ENCODE data around the gene SULT1C2. TPM values are rescaled to one million over a fixed set of nuclear protein-coding genes. Genes with fewer than 3 reads are reported as not detected.

Gene SULT1C2
- total RNA-seq, 1 experiment from 2014 or later = 1.6 TPM

DNA sequence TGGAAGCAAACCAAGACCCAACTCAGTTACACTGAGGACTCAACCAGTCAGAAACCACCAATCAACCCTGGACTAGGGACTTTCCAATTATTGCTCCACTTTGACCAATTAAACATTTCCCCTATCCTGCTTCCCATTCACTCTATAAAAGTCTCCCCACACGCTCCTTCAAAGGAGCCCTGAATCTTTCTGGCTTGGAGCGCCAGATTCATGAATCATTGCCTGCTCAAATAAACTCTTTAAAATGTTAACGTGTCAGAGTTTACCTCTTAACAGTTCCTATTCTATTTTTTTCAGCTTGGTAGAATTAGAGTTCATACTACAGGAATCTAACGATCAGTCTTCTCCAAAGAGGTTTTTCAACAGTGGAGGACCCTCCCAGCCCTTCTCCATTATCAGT lies 20.7 kb upstream of the SULT1C2 start:
- Histone ChIP-seq H3K56ac (ENCODE audit: insufficient read length, low read depth, low read length) (no peak overlapping the region), H3K4ac (ENCODE audit: low read depth, low read length) (no peak overlapping the region), H2AK5ac (ENCODE audit: insufficient read length, low read length) (no peak overlapping the region), H2BK15ac (ENCODE audit: low read depth, low read length) (no peak overlapping the region), H4K5ac (ENCODE audit: insufficient read length, low read depth, low read length) (no peak overlapping the region), H4K8ac (replicated peaks; ENCODE audit: insufficient read length, low read depth, low read length) (no peak overlapping the region), H2BK120ac (ENCODE audit: low read depth, low read length, poor library complexity, severe bottlenecking) (no peak overlapping the region), H2BK20ac (ENCODE audit: low read depth, low read length, poor library complexity, severe bottlenecking) (no peak overlapping the region), H3K79me1 (ENCODE audit: insufficient read depth, low read depth, low read length, poor library complexity, severe bottlenecking) (no peaks in the 10 kb centered on the region), H3K4me2 (ENCODE audit: insufficient read depth, insufficient read length, low read length) (no peak overlapping the region), H4K91ac (ENCODE audit: insufficient read length, low read depth, low read length) (no peak overlapping the region), H2AFZ (ENCODE audit: low read length) (no peak overlapping the region), H2BK5ac (ENCODE audit: insufficient read length, low read length) (no peak overlapping the region), H3K23ac (ENCODE audit: insufficient read length, low read depth, low read length) (no peak overlapping the region), H3K9me3 (ENCODE audit: control insufficient read depth, low read depth, low read length) (no peaks in the 10 kb centered on the region), H3T11ph (ENCODE audit: low read length) (no peak overlapping the region), H3K27me3 (ENCODE audit: insufficient read depth, low read length) (no peaks in the 10 kb centered on the region), H3K23me2 (ENCODE audit: insufficient read length, low read depth, low read length, poor library complexity, severe bottlenecking) (no peaks in the 10 kb centered on the region), H3K79me2 (ENCODE audit: insufficient read depth, low read length) (no peaks in the 10 kb centered on the region), H3K4me1 (ENCODE audit: insufficient read depth, low read length) (no peaks in the 10 kb centered on the region), H3K9ac (ENCODE audit: extremely low read depth, insufficient read length, low read length) (no peak overlapping the region), H3K27ac (ENCODE audit: insufficient read length, low read depth, low read length) (no peak overlapping the region), H4K20me1 (ENCODE audit: control insufficient read depth, insufficient read depth, insufficient read length) (no peaks in the 10 kb centered on the region), H2BK12ac (ENCODE audit: insufficient read length, low read depth, low read length) (no peak overlapping the region), H3K18ac (ENCODE audit: insufficient read length, low read depth, low read length) (no peak overlapping the region), H3K14ac (ENCODE audit: insufficient read depth, low read length) (no peak overlapping the region)
- WGBS (ENCODE audit: extremely low coverage, insufficient read length, low lambda C conversion rate) = no CpG with 5 or more reads among the region's 4 CpGs
- TF ChIP-seq, protein P1, sequence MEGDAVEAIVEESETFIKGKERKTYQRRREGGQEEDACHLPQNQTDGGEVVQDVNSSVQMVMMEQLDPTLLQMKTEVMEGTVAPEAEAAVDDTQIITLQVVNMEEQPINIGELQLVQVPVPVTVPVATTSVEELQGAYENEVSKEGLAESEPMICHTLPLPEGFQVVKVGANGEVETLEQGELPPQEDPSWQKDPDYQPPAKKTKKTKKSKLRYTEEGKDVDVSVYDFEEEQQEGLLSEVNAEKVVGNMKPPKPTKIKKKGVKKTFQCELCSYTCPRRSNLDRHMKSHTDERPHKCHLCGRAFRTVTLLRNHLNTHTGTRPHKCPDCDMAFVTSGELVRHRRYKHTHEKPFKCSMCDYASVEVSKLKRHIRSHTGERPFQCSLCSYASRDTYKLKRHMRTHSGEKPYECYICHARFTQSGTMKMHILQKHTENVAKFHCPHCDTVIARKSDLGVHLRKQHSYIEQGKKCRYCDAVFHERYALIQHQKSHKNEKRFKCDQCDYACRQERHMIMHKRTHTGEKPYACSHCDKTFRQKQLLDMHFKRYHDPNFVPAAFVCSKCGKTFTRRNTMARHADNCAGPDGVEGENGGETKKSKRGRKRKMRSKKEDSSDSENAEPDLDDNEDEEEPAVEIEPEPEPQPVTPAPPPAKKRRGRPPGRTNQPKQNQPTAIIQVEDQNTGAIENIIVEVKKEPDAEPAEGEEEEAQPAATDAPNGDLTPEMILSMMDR (conservative IDR thresholded peaks at IDR 0.05) = no peak
- peaks cover 0 to under 1% (median 0%) of the 10 kb centered on the region in 3 experiments; a peak in 1 of 7 replicates for H3K36me3 Mint-ChIP-seq (ENCODE audit: insufficient read depth in 1 of 3, low read depth in 3 of 3)
- no peak overlapping the region for H3K4me3 Mint-ChIP-seq
- peaks cover 13 to 20% of the 10 kb centered on the region in 2 experiments for H3K4me1 Mint-ChIP-seq
- DNase-seq = no peak
- no peak overlapping the region for H3K27ac Mint-ChIP-seq
- peaks cover 0 to under 1% of the 10 kb centered on the region in 2 experiments; a peak in 1 of 5 replicates for H3K9me3 Mint-ChIP-seq
- H3K27me3 Mint-ChIP-seq (ENCODE audit: low read depth) = no peaks in the 10 kb centered on the region; the same call in none of the 2 replicates

Measured in H9 (cell line).